Breast epithelium (tissue), 4 donors: ENCODE data around the gene AMZ2. TPM values are rescaled to one million over a fixed set of nuclear protein-coding genes. Genes with fewer than 3 reads are reported as not detected.

Experiments
- DNase-seq, 2 donors: peaks; one replicate each; pipeline ENCODE4 v3.0.0-alpha.2; 2019; ENCODE audit warnings: low spot score in 2 of 2
- H3K27ac ChIP-seq, 2 donors: fragments of 200-600 bp; sonication (generic) in 1 of 2; one replicate each; pipeline ENCODE4 v1.5.1; 2016 to 2019; ENCODE audit warnings: mild to moderate bottlenecking in 1 of 2
- H3K27me3 ChIP-seq, 2 donors: fragments of 200-600 bp; sonication (generic) in 1 of 2; one replicate each; pipeline versions ENCODE4 v1.5.1 to v1.6.0; 2017 to 2019; ENCODE audit warnings: control low read depth in 1 of 2, mild to moderate bottlenecking in 1 of 2
- H3K36me3 ChIP-seq: fragments of 200-600 bp; one replicate; pipeline ENCODE4 v1.5.1; 2019
- H3K4me1 ChIP-seq, 2 donors: fragments of 200-600 bp; sonication (generic); one replicate each; pipeline ENCODE4 v1.5.1; 2016 to 2019; ENCODE audit warnings: control low read depth in 1 of 2
- H3K4me3 ChIP-seq, 3 donors: fragments of 200-600 bp; sonication (generic); 1 replicate in 2 of 3; 2 replicates in 1 of 3; pipeline ENCODE4 v1.5.1; 2016 to 2019; ENCODE audit warnings: mild to moderate bottlenecking in 3 of 3, moderate library complexity in 2 of 3
- H3K9me3 ChIP-seq, 2 donors: fragments of 200-600 bp; sonication (generic) in 1 of 2; one replicate each; pipeline ENCODE4 v1.5.1; 2016 to 2019; ENCODE audit warnings: control low read depth in 1 of 2
- CTCF ChIP-seq, 3 donors: fragments of 450-650 bp; IDR thresholded peaks; one replicate each; pipeline ENCODE4 v1.5.1; 2016 to 2017; ENCODE audit warnings: antibody characterized with exemption in 3 of 3, mild to moderate bottlenecking in 3 of 3, moderate library complexity in 3 of 3
- POLR2A ChIP-seq: fragments of 450-650 bp; IDR thresholded peaks from one replicate; pipeline ENCODE4 v1.6.1; 2016; ENCODE audit warnings: antibody characterized with exemption, mild to moderate bottlenecking, moderate library complexity
- POLR2AphosphoS5 ChIP-seq, 3 donors: sonication (generic); formaldehyde crosslinking; IDR thresholded peaks; one replicate each; pipeline ENCODE4 v1.6.1; 2017; ENCODE audit warnings: antibody characterized with exemption in 3 of 3
- intact Hi-C: fragments of 100-400 bp; cut with DNase I; formaldehyde crosslinking; loops from one replicate; pipeline ENCODE4 v1.15.1; 2023; ENCODE audit warnings: low total_unique reads
- total RNA-seq, 3 donors: library from RNA; depleted of rRNA; stranded (reverse); fragments of >200 nt; gene quantifications; one replicate each; pipeline ENCODE4 v1.1.0, GENCODE V29; 2016

AMZ2 gene
- total RNA-seq, 3 donors from 2014 or later, result 36.7 to 94.9 (median 48.3) TPM

- Histone ChIP-seq H3K4me1 (peaks cover 0 to 2% of the 10 kb centered on the region in 2 donors), H3K27ac (peak overlapping the region; percentile 77 to 84), H3K9me3 (no peaks in the 10 kb centered on the region), H3K36me3 (no peaks in the 10 kb centered on the region), H3K4me3 (no peak overlapping the region), H3K27me3 (peaks cover 0 to 23% of the 10 kb centered on the region in 2 donors)
- intact Hi-C loops, result no loop called here
- peak in 1 of 2 donors; percentile 66 for DNase-seq
- TF ChIP-seq CTCF (IDR thresholded peaks at IDR 0.05) (no peak), POLR2AphosphoS5 (IDR thresholded peaks at IDR 0.05) (peak in 2 of 3 donors; percentile 67 to 74)
Observed at GRCh38 chr17:68297195-68297594, 49.4 kb downstream of the AMZ2 start.

- no peaks in the 10 kb centered on the region for H3K9me3 ChIP-seq
- H3K4me3 ChIP-seq, result no peak overlapping the region
- DNase-seq, result no peak
- H3K27me3 ChIP-seq, result peaks cover 0 to 11% of the 10 kb centered on the region in 2 donors
- TF ChIP-seq POLR2AphosphoS5 (IDR thresholded peaks at IDR 0.05) (no peak), POLR2A (no peak), CTCF (IDR thresholded peaks at IDR 0.05) (no peak)
- no peaks in the 10 kb centered on the region for H3K4me1 ChIP-seq
- intact Hi-C loops, result no loop called here
- H3K27ac ChIP-seq, result no peak overlapping the region
- H3K36me3 ChIP-seq, result no peaks in the 10 kb centered on the region
Observed at GRCh38 chr17:68298601-68299000, 50.8 kb downstream of the AMZ2 start.

DNA sequence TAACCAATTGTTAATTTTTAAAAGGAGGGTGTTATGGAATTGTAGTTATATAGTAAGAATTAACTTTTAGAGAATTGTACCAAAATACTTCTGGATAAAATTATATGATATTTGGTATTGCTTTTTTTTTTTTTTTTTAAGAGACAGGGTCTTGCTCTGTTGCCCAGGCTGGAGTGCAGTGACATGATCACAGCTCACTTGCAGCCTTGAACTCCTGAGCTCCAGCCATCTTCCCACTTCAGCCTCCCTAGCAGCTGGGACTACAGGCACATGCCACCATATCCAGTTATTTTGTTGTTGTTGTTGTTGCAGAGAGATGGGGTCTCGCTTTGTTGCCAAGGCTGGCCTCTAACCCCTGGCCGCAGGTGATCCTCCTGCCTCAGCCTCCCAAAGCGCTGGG lies 52.0 kb downstream of the AMZ2 start:
- no peak overlapping the region for H3K4me3 ChIP-seq
- no peaks in the 10 kb centered on the region for H3K36me3 ChIP-seq
- H3K27ac ChIP-seq, result no peak overlapping the region
- TF ChIP-seq POLR2AphosphoS5 (IDR thresholded peaks at IDR 0.05), result no peak
- TF ChIP-seq POLR2A, result no peak
- no peak for TF ChIP-seq CTCF (IDR thresholded peaks at IDR 0.05)
- no peaks in the 10 kb centered on the region for H3K9me3 ChIP-seq
- H3K27me3 ChIP-seq, result no peaks in the 10 kb centered on the region
- H3K4me1 ChIP-seq, result no peaks in the 10 kb centered on the region
- intact Hi-C loops, result no loop called here
- DNase-seq, result no peak

DNA sequence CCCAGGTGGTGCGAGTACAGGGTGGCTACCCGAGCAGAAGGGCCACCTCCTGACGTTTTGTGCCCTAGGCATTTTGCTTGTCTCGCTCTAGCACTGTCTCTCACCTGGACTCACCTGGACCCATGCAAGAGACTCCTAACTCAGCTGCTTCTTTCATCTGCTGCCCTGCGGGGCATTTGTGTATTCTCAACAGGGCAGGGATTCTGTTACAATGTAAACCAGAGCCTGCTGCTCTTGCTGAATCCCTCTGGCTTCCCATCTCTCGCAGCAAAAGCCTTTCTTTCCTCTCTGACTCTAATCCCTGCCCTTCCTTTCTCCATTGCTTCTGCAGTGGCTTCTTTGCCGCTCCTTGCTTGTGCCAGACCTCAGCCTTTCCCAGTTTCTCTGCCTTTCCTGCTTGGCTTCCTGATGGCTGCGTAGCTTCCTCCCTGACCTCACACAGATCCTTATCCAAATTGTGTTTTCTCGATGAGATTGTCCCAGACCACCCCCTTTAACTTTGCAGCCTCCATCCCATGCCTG lies 53.7 kb downstream of the AMZ2 start:
- no peaks in the 10 kb centered on the region for H3K36me3 ChIP-seq
- peak; percentile 33 to 58 for DNase-seq
- intact Hi-C loops, result no loop called here
- no peak for TF ChIP-seq CTCF (IDR thresholded peaks at IDR 0.05)
- TF ChIP-seq POLR2A, result no peak
- no peak for TF ChIP-seq POLR2AphosphoS5 (IDR thresholded peaks at IDR 0.05)
- H3K27ac ChIP-seq, result peak overlapping the region; percentile 27 to 52
- H3K4me3 ChIP-seq, result no peak overlapping the region
- no peaks in the 10 kb centered on the region for H3K9me3 ChIP-seq
- no peaks in the 10 kb centered on the region for H3K27me3 ChIP-seq
- no peaks in the 10 kb centered on the region for H3K4me1 ChIP-seq

- Histone ChIP-seq H3K9me3 (no peaks in the 10 kb centered on the region), H3K4me3 (no peak overlapping the region), H3K4me1 (no peaks in the 10 kb centered on the region), H3K27me3 (no peaks in the 10 kb centered on the region), H3K36me3 (no peaks in the 10 kb centered on the region), H3K27ac (peak overlapping the region; percentile 27 to 52)
- no peak for TF ChIP-seq POLR2A
- TF ChIP-seq POLR2AphosphoS5 (IDR thresholded peaks at IDR 0.05), result no peak
- no peak for TF ChIP-seq CTCF (IDR thresholded peaks at IDR 0.05)
- intact Hi-C loops, result no loop called here
- DNase-seq, result no peak
Observed at GRCh38 chr17:68302066-68302564, 54.3 kb downstream of the AMZ2 start.
